ENCODE results near the gene POP4. TPM values are rescaled to one million over a fixed set of nuclear protein-coding genes. Genes with fewer than 3 reads are reported as not detected.

POP4 gene
- total RNA-seq, 5 donors from 2014 or later (not counting 1 experiment from before 2014, with no cell fraction given): 43.7 to 59.6 (median 55.5) TPM

- Mint-ChIP-seq H3K27ac (no peak overlapping the region), H3K4me1 (no peaks in the 10 kb centered on the region), H3K4me3 (no peak overlapping the region), H3K9me3 (peaks cover 4 to 14% (median 13%) of the 10 kb centered on the region in 3 donors), H3K36me3 (no peaks in the 10 kb centered on the region), H3K27me3 (peaks cover 41 to 47% of the 10 kb centered on the region in 2 donors)
- DNase-seq (no peak), ATAC-seq (replicated peaks in 1 of 4) (no peak)
- 79% methylated on average over 9 of the region's 16 CpGs for WGBS (ENCODE audit: insufficient coverage)
- H3K36me3 ChIP-seq (ENCODE audit: control insufficient read depth in 2 of 2, extremely low read depth in 1 of 2, insufficient read depth in 1 of 2, low read length in 1 of 2): no peaks in the 10 kb centered on the region
- POLR2A ChIA-PET: no interaction called here
- CTCF ChIA-PET: no interaction called here
- H3K27me3 ChIP-seq (replicated peaks in 1 of 2; ENCODE audit: control insufficient read depth in 2 of 2, extremely low read depth in 1 of 2, insufficient read depth in 2 of 2, low read length in 1 of 2): peaks cover 0 to 60% of the 10 kb centered on the region in 2 experiments
- no peaks in the 10 kb centered on the region for H3K9me3 ChIP-seq
- no peaks in the 10 kb centered on the region for H3K4me1 ChIP-seq (ENCODE audit: control insufficient read depth in 1 of 2, extremely low read depth in 1 of 2, insufficient read depth in 2 of 2, low read length in 2 of 2)
- H3K27ac ChIP-seq (ENCODE audit: low read length): no peak overlapping the region
- no peak overlapping the region for H3K4me3 ChIP-seq (ENCODE audit: control insufficient read depth in 1 of 2, extremely low read depth in 1 of 2, low read length in 1 of 2)
Measured at GRCh38 chr19:29562299-29563297, 43.5 kb upstream of the POP4 start.

- H3K4me1 ChIP-seq (ENCODE audit: control insufficient read depth in 1 of 2, extremely low read depth in 1 of 2, insufficient read depth in 2 of 2, low read length in 2 of 2): no peaks in the 10 kb centered on the region
- Mint-ChIP-seq H3K27ac (no peak overlapping the region), H3K4me1 (no peaks in the 10 kb centered on the region), H3K36me3 (no peaks in the 10 kb centered on the region), H3K9me3 (peaks cover 0 to 5% (median 5%) of the 10 kb centered on the region in 3 donors), H3K27me3 (peaks cover 43 to 45% of the 10 kb centered on the region in 2 donors), H3K4me3 (no peak overlapping the region)
- no peak for DNase-seq
- ChIA-PET CTCF (no interaction called here), POLR2A (no interaction called here)
- H3K36me3 ChIP-seq (ENCODE audit: control insufficient read depth in 2 of 2, extremely low read depth in 1 of 2, insufficient read depth in 1 of 2, low read length in 1 of 2): no peaks in the 10 kb centered on the region
- no peak for ATAC-seq (replicated peaks in 1 of 4)
- H3K27me3 ChIP-seq (replicated peaks in 1 of 2; ENCODE audit: control insufficient read depth in 2 of 2, extremely low read depth in 1 of 2, insufficient read depth in 2 of 2, low read length in 1 of 2): peaks cover 0 to 70% of the 10 kb centered on the region in 2 experiments
- H3K9me3 ChIP-seq: no peaks in the 10 kb centered on the region
- H3K4me3 ChIP-seq (ENCODE audit: control insufficient read depth in 1 of 2, extremely low read depth in 1 of 2, low read length in 1 of 2): no peak overlapping the region
- WGBS (ENCODE audit: insufficient coverage): 67% methylated on average over 5 of the region's 11 CpGs
- H3K27ac ChIP-seq (ENCODE audit: low read length): no peak overlapping the region
Measured at GRCh38 chr19:29563486-29564101, 42.5 kb upstream of the POP4 start.

GRCh38 chr19:29564574-29565005, 41.5 kb upstream of the POP4 start:
- H3K4me1 Mint-ChIP-seq: no peaks in the 10 kb centered on the region
- ATAC-seq (replicated peaks in 1 of 4) (no peak), DNase-seq (no peak)
- H3K36me3 Mint-ChIP-seq: no peaks in the 10 kb centered on the region
- Histone ChIP-seq H3K4me3 (ENCODE audit: control insufficient read depth in 1 of 2, extremely low read depth in 1 of 2, low read length in 1 of 2) (no peak overlapping the region), H3K27ac (ENCODE audit: low read length) (no peak overlapping the region), H3K4me1 (ENCODE audit: control insufficient read depth in 1 of 2, extremely low read depth in 1 of 2, insufficient read depth in 2 of 2, low read length in 2 of 2) (no peaks in the 10 kb centered on the region), H3K9me3 (no peaks in the 10 kb centered on the region), H3K36me3 (ENCODE audit: control insufficient read depth in 2 of 2, extremely low read depth in 1 of 2, insufficient read depth in 1 of 2, low read length in 1 of 2) (no peaks in the 10 kb centered on the region), H3K27me3 (replicated peaks in 1 of 2; ENCODE audit: control insufficient read depth in 2 of 2, extremely low read depth in 1 of 2, insufficient read depth in 2 of 2, low read length in 1 of 2) (peaks cover 0 to 70% of the 10 kb centered on the region in 2 experiments)
- WGBS (ENCODE audit: insufficient coverage): 43% methylated on average over 5 of the region's 11 CpGs
- ChIA-PET CTCF (no interaction called here), POLR2A (no interaction called here)
- peaks cover 0 to 5% (median 0%) of the 10 kb centered on the region in 3 donors for H3K9me3 Mint-ChIP-seq
- H3K4me3 Mint-ChIP-seq: no peak overlapping the region
- no peak overlapping the region for H3K27ac Mint-ChIP-seq
- peaks cover 43 to 51% of the 10 kb centered on the region in 2 donors for H3K27me3 Mint-ChIP-seq

- DNase-seq (no peak), ATAC-seq (replicated peaks in 1 of 4) (no peak)
- H3K27ac Mint-ChIP-seq: no peak overlapping the region
- Histone ChIP-seq H3K9me3 (no peaks in the 10 kb centered on the region), H3K36me3 (ENCODE audit: control insufficient read depth in 2 of 2, extremely low read depth in 1 of 2, insufficient read depth in 1 of 2, low read length in 1 of 2) (no peaks in the 10 kb centered on the region), H3K27ac (ENCODE audit: low read length) (no peak overlapping the region), H3K4me1 (ENCODE audit: control insufficient read depth in 1 of 2, extremely low read depth in 1 of 2, insufficient read depth in 2 of 2, low read length in 2 of 2) (no peaks in the 10 kb centered on the region), H3K27me3 (replicated peaks in 1 of 2; ENCODE audit: control insufficient read depth in 2 of 2, extremely low read depth in 1 of 2, insufficient read depth in 2 of 2, low read length in 1 of 2) (peaks cover 0 to 69% of the 10 kb centered on the region in 2 experiments), H3K4me3 (ENCODE audit: control insufficient read depth in 1 of 2, extremely low read depth in 1 of 2, low read length in 1 of 2) (no peak overlapping the region)
- peaks cover 43 to 54% of the 10 kb centered on the region in 2 donors for H3K27me3 Mint-ChIP-seq
- H3K36me3 Mint-ChIP-seq: no peaks in the 10 kb centered on the region
- POLR2A ChIA-PET: no interaction called here
- H3K4me1 Mint-ChIP-seq: no peaks in the 10 kb centered on the region
- 73% methylated on average over 18 of the region's 19 CpGs for WGBS (ENCODE audit: insufficient coverage)
- no peak overlapping the region for H3K4me3 Mint-ChIP-seq
- CTCF ChIA-PET: no interaction called here
- peaks cover 0 to 2% (median 0%) of the 10 kb centered on the region in 3 donors for H3K9me3 Mint-ChIP-seq
Measured at GRCh38 chr19:29565171-29565570, 40.9 kb upstream of the POP4 start.

GRCh38 chr19:29566496-29567054, 39.5 kb upstream of the POP4 start:
- peaks cover 0 to 69% of the 10 kb centered on the region in 2 experiments for H3K27me3 ChIP-seq (replicated peaks in 1 of 2; ENCODE audit: control insufficient read depth in 2 of 2, extremely low read depth in 1 of 2, insufficient read depth in 2 of 2, low read length in 1 of 2)
- Mint-ChIP-seq H3K27ac (no peak overlapping the region), H3K9me3 (no peaks in the 10 kb centered on the region), H3K4me3 (no peak overlapping the region), H3K4me1 (no peaks in the 10 kb centered on the region), H3K27me3 (peaks cover 43 to 62% of the 10 kb centered on the region in 2 donors), H3K36me3 (no peaks in the 10 kb centered on the region)
- ATAC-seq (replicated peaks in 1 of 4) (no peak), DNase-seq (no peak)
- H3K4me3 ChIP-seq (ENCODE audit: control insufficient read depth in 1 of 2, extremely low read depth in 1 of 2, low read length in 1 of 2): no peak overlapping the region
- H3K9me3 ChIP-seq: no peaks in the 10 kb centered on the region
- POLR2A ChIA-PET: no interaction called here
- H3K4me1 ChIP-seq (ENCODE audit: control insufficient read depth in 1 of 2, extremely low read depth in 1 of 2, insufficient read depth in 2 of 2, low read length in 2 of 2): no peaks in the 10 kb centered on the region
- no peaks in the 10 kb centered on the region for H3K36me3 ChIP-seq (ENCODE audit: control insufficient read depth in 2 of 2, extremely low read depth in 1 of 2, insufficient read depth in 1 of 2, low read length in 1 of 2)
- CTCF ChIA-PET: no interaction called here
- WGBS (ENCODE audit: insufficient coverage): 71% methylated on average over 3 of the region's 3 CpGs
- H3K27ac ChIP-seq (ENCODE audit: low read length): no peak overlapping the region

- Histone ChIP-seq H3K4me3 (ENCODE audit: control insufficient read depth in 1 of 2, extremely low read depth in 1 of 2, low read length in 1 of 2) (no peak overlapping the region), H3K27me3 (replicated peaks in 1 of 2; ENCODE audit: control insufficient read depth in 2 of 2, extremely low read depth in 1 of 2, insufficient read depth in 2 of 2, low read length in 1 of 2) (peaks cover 0 to 60% of the 10 kb centered on the region in 2 experiments), H3K9me3 (no peaks in the 10 kb centered on the region), H3K36me3 (ENCODE audit: control insufficient read depth in 2 of 2, extremely low read depth in 1 of 2, insufficient read depth in 1 of 2, low read length in 1 of 2) (no peaks in the 10 kb centered on the region), H3K27ac (ENCODE audit: low read length) (no peak overlapping the region), H3K4me1 (ENCODE audit: control insufficient read depth in 1 of 2, extremely low read depth in 1 of 2, insufficient read depth in 2 of 2, low read length in 2 of 2) (no peaks in the 10 kb centered on the region)
- H3K27ac Mint-ChIP-seq: no peak overlapping the region
- WGBS (ENCODE audit: insufficient coverage): 67% methylated on average over 1 of the region's 2 CpGs
- H3K27me3 Mint-ChIP-seq: peaks cover 46 to 60% of the 10 kb centered on the region in 2 donors
- H3K36me3 Mint-ChIP-seq: no peaks in the 10 kb centered on the region
- DNase-seq (no peak), ATAC-seq (replicated peaks in 1 of 4) (no peak)
- no peak overlapping the region for H3K4me3 Mint-ChIP-seq
- ChIA-PET POLR2A (no interaction called here), CTCF (no interaction called here)
- no peaks in the 10 kb centered on the region for H3K9me3 Mint-ChIP-seq
- H3K4me1 Mint-ChIP-seq: no peaks in the 10 kb centered on the region
Measured at GRCh38 chr19:29567366-29567915, 38.6 kb upstream of the POP4 start.
